Liver (tissue), 9 donors: Measurements from ENCODE around the gene STAT5A. TPM values are rescaled to one million over a fixed set of nuclear protein-coding genes. Genes with fewer than 3 reads are reported as not detected.

Source experiments
- DNase-seq: peaks from one replicate; pipeline ENCODE4 v3.0.0-alpha.2; 2017; ENCODE audit warnings: low spot score
- H3K27ac ChIP-seq, 2 donors: one replicate each; pipeline ENCODE4 v1.7.0; 2013; ENCODE audit warnings: inconsistent platforms in 2 of 2, low read length in 2 of 2, control low read depth in 1 of 2, low read depth in 1 of 2, mild to moderate bottlenecking in 1 of 2
- H3K27me3 ChIP-seq, 4 donors: one replicate each; pipeline versions ENCODE4 v1.6.1 to v1.7.0; 2013; ENCODE audit warnings: low read length in 3 of 4, inconsistent platforms in 1 of 4, mild to moderate bottlenecking in 1 of 4, moderate library complexity in 1 of 4; ENCODE audit not compliant: control insufficient read depth in 4 of 4, insufficient read depth in 4 of 4
- H3K36me3 ChIP-seq, 4 donors: one replicate each; pipeline versions ENCODE4 v1.6.1 to v1.7.0; 2013; ENCODE audit warnings: low read length in 3 of 4, mild to moderate bottlenecking in 3 of 4, low read depth in 1 of 4, moderate library complexity in 1 of 4; ENCODE audit not compliant: control insufficient read depth in 4 of 4, insufficient read depth in 3 of 4
- H3K4me1 ChIP-seq, 4 donors: one replicate each; pipeline versions ENCODE4 v1.6.1 to v1.7.0; 2013; ENCODE audit warnings: low read length in 3 of 4, mild to moderate bottlenecking in 3 of 4, moderate library complexity in 1 of 4; ENCODE audit not compliant: control insufficient read depth in 4 of 4, insufficient read depth in 4 of 4
- H3K4me3 ChIP-seq, 3 donors: one replicate each; pipeline versions ENCODE4 v1.6.1 to v1.7.0; 2013; ENCODE audit warnings: low read length in 3 of 3, control low read depth in 1 of 3, low read depth in 1 of 3, mild to moderate bottlenecking in 1 of 3
- H3K9ac ChIP-seq, 2 donors: one replicate each; pipeline ENCODE4 v1.7.0; 2013; ENCODE audit warnings: low read length in 2 of 2, mild to moderate bottlenecking in 2 of 2, moderate library complexity in 2 of 2, control low read depth in 1 of 2, low read depth in 1 of 2
- H3K9me3 ChIP-seq, 4 donors: one replicate each; pipeline versions ENCODE4 v1.6.1 to v1.7.0; 2013; ENCODE audit warnings: low read length in 3 of 4; ENCODE audit not compliant: control insufficient read depth in 4 of 4
- ATF3 ChIP-seq: IDR thresholded peaks from 2 replicates; pipeline ENCODE4 v1.6.1; 2016; ENCODE audit warnings: antibody characterized with exemption
- CTCF ChIP-seq: fragments of 150-350 bp; IDR thresholded peaks from 2 replicates; pipeline ENCODE4 v1.5.1; 2017; ENCODE audit warnings: improper control_type of control experiment, low read depth, low read length; ENCODE audit not compliant: missing input control
- EGR1 ChIP-seq, 2 donors: IDR thresholded peaks; 2 replicates each; pipeline ENCODE4 v1.6.1; 2016 to 2018; ENCODE audit warnings: antibody characterized with exemption in 2 of 2, low read depth in 2 of 2
- FOXA1 ChIP-seq: IDR thresholded peaks from 2 replicates; pipeline ENCODE4 v1.6.1; 2016; ENCODE audit warnings: antibody characterized with exemption
- FOXA2 ChIP-seq: IDR thresholded peaks from 2 replicates; pipeline ENCODE4 v1.6.1; 2016; ENCODE audit warnings: antibody characterized with exemption
- GABPA ChIP-seq, 2 donors: IDR thresholded peaks in 1 of 2; conservative IDR thresholded peaks in 1 of 2; 2 replicates each; pipeline ENCODE4 v1.6.1; 2016; ENCODE audit warnings: antibody characterized with exemption in 2 of 2, mild to moderate bottlenecking in 1 of 2, moderate library complexity in 1 of 2
- HNF4A ChIP-seq, 2 donors: conservative IDR thresholded peaks; 2 replicates each; pipeline ENCODE4 v1.6.1; 2016; ENCODE audit warnings: antibody characterized with exemption in 2 of 2, mild to moderate bottlenecking in 2 of 2
- HNF4G ChIP-seq: IDR thresholded peaks from 2 replicates; pipeline ENCODE4 v1.6.1; 2016; ENCODE audit warnings: antibody characterized with exemption
- JUND ChIP-seq, 2 donors: IDR thresholded peaks; 2 replicates each; pipeline ENCODE4 v1.6.1; 2016; ENCODE audit warnings: antibody characterized with exemption in 2 of 2
- MAX ChIP-seq: IDR thresholded peaks from 2 replicates; pipeline ENCODE4 v1.6.1; 2016; ENCODE audit warnings: antibody characterized with exemption
- NR2F2 ChIP-seq: IDR thresholded peaks from 2 replicates; pipeline ENCODE4 v1.6.1; 2016; ENCODE audit warnings: antibody characterized with exemption
- RAD21 ChIP-seq, 2 donors: IDR thresholded peaks; 2 replicates each; pipeline ENCODE4 v1.6.1; 2016; ENCODE audit warnings: antibody characterized with exemption in 2 of 2, mild to moderate bottlenecking in 2 of 2
- REST ChIP-seq: IDR thresholded peaks from 2 replicates; pipeline ENCODE4 v1.6.1; 2016; ENCODE audit warnings: antibody characterized with exemption, mild to moderate bottlenecking
- RXRA ChIP-seq, 2 donors: IDR thresholded peaks; 2 replicates each; pipeline ENCODE4 v1.6.1; 2017 to 2018; ENCODE audit warnings: antibody characterized with exemption in 2 of 2, mild to moderate bottlenecking in 1 of 2
- SP1 ChIP-seq: IDR thresholded peaks from 2 replicates; pipeline ENCODE4 v1.6.1; 2018; ENCODE audit warnings: antibody characterized with exemption, mild to moderate bottlenecking
- TAF1 ChIP-seq: conservative IDR thresholded peaks from 2 replicates; pipeline ENCODE4 v1.6.1; 2016; ENCODE audit warnings: antibody characterized with exemption, mild to moderate bottlenecking
- YY1 ChIP-seq: IDR thresholded peaks from 2 replicates; pipeline ENCODE4 v1.6.1; 2016; ENCODE audit warnings: antibody characterized with exemption, mild to moderate bottlenecking
- WGBS: extraction: QIAGEN DNeasy Blood & Tissue Kit; methylation state at CpG from one replicate; pipeline ENCODE4 v1.1.7; 2013; 5-methylcytosine and 5-hydroxymethylcytosine counted together
- polyA plus RNA-seq, 2 donors: library from polyadenylated mRNA; stranded (reverse) in 1 of 2; unstranded in 1 of 2; fragments of 200-250 nt in 1 of 2; fragments of >200 nt in 1 of 2; fragmentation: Nextera tagmentation in 1 of 2; extraction: Ambion mirVana in 1 of 2; gene quantifications; one replicate each; pipeline versions ENCODE4 v1.2.1 to v1.2.3, GENCODE V29; 2013 to 2015
- total RNA-seq, 2 donors: library from RNA; depleted of rRNA; stranded (reverse); fragments of >200 nt; gene quantifications; one replicate each; pipeline ENCODE4 v1.2.3, GENCODE V29; 2014
- TF ChIP-seq, protein P1 (sequence below): IDR thresholded peaks from 2 replicates; pipeline ENCODE4 v1.6.1; 2016; ENCODE audit warnings: antibody characterized with exemption
- donor health status: healthy.
- donor health status: healthy.
- donor health status: healthy.
- donor health status: healthy.
- donor health status: healthy.

The STAT5A gene
- total and polyA plus RNA-seq, 4 donors, result 1.7 to 37.7 (median 8.9) TPM

GRCh38 chr17:42338427-42338985 is 50.2 kb downstream of the STAT5A start:
- Histone ChIP-seq H3K9ac (no peak overlapping the region), H3K4me1 (no peaks in the 10 kb centered on the region), H3K9me3 (no peaks in the 10 kb centered on the region), H3K27ac (no peak overlapping the region), H3K27me3 (no peaks in the 10 kb centered on the region), H3K36me3 (peaks cover 24 to 89% (median 75%) of the 10 kb centered on the region in 4 donors), H3K4me3 (no peak overlapping the region)
- 94% methylated on average over 4 of the region's 4 CpGs for WGBS
- no peak for DNase-seq
- TF ChIP-seq GABPA (IDR thresholded peaks at IDR 0.05 in 1 of 2, conservative IDR thresholded peaks at IDR 0.05 in 1 of 2) (no peak), RXRA (IDR thresholded peaks at IDR 0.05) (no peak), YY1 (no peak), ATF3 (no peak), JUND (IDR thresholded peaks at IDR 0.05) (no peak), FOXA1 (no peak), HNF4G (no peak), MAX (no peak), RAD21 (IDR thresholded peaks at IDR 0.05) (no peak), NR2F2 (no peak), EGR1 (IDR thresholded peaks at IDR 0.05; ENCODE audit: low read depth in 2 of 2) (no peak), CTCF (no peak)

DNA sequence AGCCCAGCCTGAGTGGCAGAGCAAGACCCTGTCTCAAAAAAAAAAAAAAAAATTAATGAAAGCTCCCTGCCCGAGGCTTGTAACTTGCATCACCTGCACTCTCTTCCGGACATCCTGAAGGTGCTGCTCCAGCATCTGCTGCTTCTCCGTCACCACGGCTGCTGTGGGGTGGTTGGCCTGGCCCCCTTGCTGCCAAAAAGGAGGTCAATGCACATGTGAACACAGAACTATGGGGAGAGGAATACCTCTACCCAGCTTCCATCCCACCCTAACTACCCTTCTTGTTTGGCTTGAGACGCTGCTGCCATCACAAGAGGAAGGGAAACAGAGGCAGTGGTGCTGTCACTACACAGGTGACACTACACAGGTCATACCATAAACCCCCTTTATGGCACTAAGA is 50.9 kb downstream of the STAT5A start:
- no peak overlapping the region for H3K27ac ChIP-seq
- no peaks in the 10 kb centered on the region for H3K9me3 ChIP-seq
- no peaks in the 10 kb centered on the region for H3K4me1 ChIP-seq
- WGBS, result 96% methylated on average over 5 of the region's 5 CpGs
- no peak overlapping the region for H3K4me3 ChIP-seq
- H3K9ac ChIP-seq, result no peak overlapping the region
- peaks cover 20 to 87% (median 74%) of the 10 kb centered on the region in 4 donors for H3K36me3 ChIP-seq
- TF ChIP-seq FOXA1 (no peak), YY1 (no peak), FOXA2 (no peak), HNF4A (conservative IDR thresholded peaks at IDR 0.05) (no peak), GABPA (IDR thresholded peaks at IDR 0.05 in 1 of 2, conservative IDR thresholded peaks at IDR 0.05 in 1 of 2) (no peak), NR2F2 (no peak), SP1 (no peak), ATF3 (no peak), RAD21 (IDR thresholded peaks at IDR 0.05) (no peak), MAX (no peak), EGR1 (IDR thresholded peaks at IDR 0.05; ENCODE audit: low read depth in 2 of 2) (no peak), JUND (IDR thresholded peaks at IDR 0.05) (no peak), HNF4G (no peak), RXRA (IDR thresholded peaks at IDR 0.05) (no peak), TAF1 (no peak), REST (no peak), CTCF (no peak)
- TF ChIP-seq, protein P1, sequence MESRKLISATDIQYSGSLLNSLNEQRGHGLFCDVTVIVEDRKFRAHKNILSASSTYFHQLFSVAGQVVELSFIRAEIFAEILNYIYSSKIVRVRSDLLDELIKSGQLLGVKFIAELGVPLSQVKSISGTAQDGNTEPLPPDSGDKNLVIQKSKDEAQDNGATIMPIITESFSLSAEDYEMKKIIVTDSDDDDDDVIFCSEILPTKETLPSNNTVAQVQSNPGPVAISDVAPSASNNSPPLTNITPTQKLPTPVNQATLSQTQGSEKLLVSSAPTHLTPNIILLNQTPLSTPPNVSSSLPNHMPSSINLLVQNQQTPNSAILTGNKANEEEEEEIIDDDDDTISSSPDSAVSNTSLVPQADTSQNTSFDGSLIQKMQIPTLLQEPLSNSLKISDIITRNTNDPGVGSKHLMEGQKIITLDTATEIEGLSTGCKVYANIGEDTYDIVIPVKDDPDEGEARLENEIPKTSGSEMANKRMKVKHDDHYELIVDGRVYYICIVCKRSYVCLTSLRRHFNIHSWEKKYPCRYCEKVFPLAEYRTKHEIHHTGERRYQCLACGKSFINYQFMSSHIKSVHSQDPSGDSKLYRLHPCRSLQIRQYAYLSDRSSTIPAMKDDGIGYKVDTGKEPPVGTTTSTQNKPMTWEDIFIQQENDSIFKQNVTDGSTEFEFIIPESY, result no peak
- DNase-seq, result no peak
- H3K27me3 ChIP-seq, result no peaks in the 10 kb centered on the region
